K562 (cell line): Measurements from ENCODE around the gene CSTF1. TPM values are rescaled to one million over a fixed set of nuclear protein-coding genes. Genes with fewer than 3 reads are reported as not detected.

ENCODE experiments used
- ADNP ChIP-seq: fragments of 200-800 bp; sonication (Bioruptor generic); IDR thresholded peaks from 2 replicates; pipeline ENCODE4 v1.6.1; 2016; ENCODE audit warnings: missing genetic modification characterization, missing compliant biosample characterization
- ATF4 ChIP-seq: fragments of 450-650 bp; formaldehyde crosslinking; IDR thresholded peaks from 2 replicates; pipeline ENCODE4 v1.4.0; 2022; ENCODE audit warnings: mild to moderate bottlenecking, moderate library complexity
- BCOR ChIP-seq: fragments of 450-650 bp; IDR thresholded peaks from 2 replicates; pipeline ENCODE4 v1.6.1; 2016
- CUX1 ChIP-seq: fragments of 200-800 bp; sonication (Bioruptor generic); IDR thresholded peaks from 2 replicates; pipeline ENCODE4 v1.6.1; 2016; ENCODE audit warnings: missing genetic modification characterization, missing compliant biosample characterization
- ERF ChIP-seq: fragments of 450-650 bp; formaldehyde crosslinking; IDR thresholded peaks from 2 replicates; pipeline ENCODE4 v1.4.0; 2020; ENCODE audit warnings: mild to moderate bottlenecking, mixed read lengths
- FOXJ2 ChIP-seq: fragments of 200-800 bp; sonication (Bioruptor generic); IDR thresholded peaks from 2 replicates; pipeline ENCODE4 v1.6.1; 2016; ENCODE audit warnings: missing genetic modification characterization, missing compliant biosample characterization
- MIER1 ChIP-seq: fragments of 450-650 bp; IDR thresholded peaks from 2 replicates; pipeline ENCODE4 v1.6.1; 2016; ENCODE audit warnings: antibody characterized with exemption, mild to moderate bottlenecking, low read depth
- NFE2 ChIP-seq: IDR thresholded peaks from 2 replicates; pipeline ENCODE4 v1.6.1; 2014; ENCODE audit warnings: antibody characterized with exemption, low read depth
- NFXL1 ChIP-seq: fragments of 450-650 bp; formaldehyde crosslinking; IDR thresholded peaks from 2 replicates; pipeline ENCODE4 v1.4.0; 2021; ENCODE audit warnings: mild to moderate bottlenecking
- NRF1 ChIP-seq, 2 experiments: fragments of 450-650 bp; IDR thresholded peaks in 1 of 2; conservative IDR thresholded peaks in 1 of 2; 2 replicates each; pipeline ENCODE4 v1.6.1; 2014; ENCODE audit warnings: mild to moderate bottlenecking in 2 of 2
- PHF20 ChIP-seq: fragments of 450-650 bp; IDR thresholded peaks from 2 replicates; pipeline ENCODE4 v1.6.1; 2018; ENCODE audit not compliant: partially characterized antibody
- SRF ChIP-seq, 2 experiments: fragments of 250-450, 450-650 bp in 1 of 2; sonication (Bioruptor Pico) in 1 of 2; sonication (generic) in 1 of 2; formaldehyde crosslinking; IDR thresholded peaks; 2 replicates each; pipeline versions ENCODE4 v1.5.0 to v1.5.1; 2020 to 2022; ENCODE audit warnings: mild to moderate bottlenecking in 1 of 2, missing genetic modification reagents in 1 of 2
- STAT5A ChIP-seq: IDR thresholded peaks from 2 replicates; pipeline ENCODE4 v1.6.1; 2012; ENCODE audit warnings: low read length, inconsistent platforms, borderline replicate concordance
- ZBTB11 ChIP-seq, 3 experiments: fragments of 200-800 bp in 1 of 3; fragments of 250-450 bp in 1 of 3; fragments of 450-650 bp in 1 of 3; sonication (Bioruptor Pico) in 1 of 3; sonication (Bioruptor generic) in 1 of 3; formaldehyde crosslinking in 1 of 3; IDR thresholded peaks; 2 replicates each; pipeline versions ENCODE4 v1.6.1 to v1.8.0; 2016 to 2022; ENCODE audit warnings: mild to moderate bottlenecking in 2 of 3, missing genetic modification characterization in 2 of 3, missing compliant biosample characterization in 1 of 3, moderate library complexity in 1 of 3
- ZNF696 ChIP-seq: fragments of 250-450 bp; sonication (Bioruptor Pico); conservative IDR thresholded peaks from 2 replicates; pipeline ENCODE4 v1.4.0; 2020; ENCODE audit warnings: mild to moderate bottlenecking, moderate library complexity
- ZNF717 ChIP-seq: fragments of 250-450 bp; sonication (Bioruptor Pico); IDR thresholded peaks from 2 replicates; pipeline ENCODE4 v1.5.0; 2021
- polyA plus RNA-seq, 8 experiments: library from polyadenylated mRNA; depleted of rRNA in 4 of 8; stranded (reverse) in 5 of 8; unstranded in 3 of 8; fragments of >200 nt; fragmentation: Nextera tagmentation in 2 of 8; fragmentation: Illumina TruSeq in 1 of 8; extraction: Ambion mirVana in 2 of 8; extraction: Trizol in 1 of 8; gene quantifications; 2 replicates each; pipeline versions ENCODE4 v1.2.1 to v1.2.3, GENCODE V29; 2011 to 2014; ENCODE audit warnings: inconsistent platforms in 1 of 8, missing spikeins in 1 of 8
- total RNA-seq, 7 experiments: library from RNA; depleted of rRNA in 6 of 7; stranded (reverse); fragments of >200 nt in 6 of 7; fragmentation: Illumina TruSeq in 2 of 7; extraction: Trizol in 2 of 7; gene quantifications; 2 replicates each; pipeline versions ENCODE4 v1.2.1 to v1.2.3, GENCODE V29; 2011 to 2021; ENCODE audit warnings: low replicate concordance in 1 of 7

CSTF1 gene
- total and polyA plus RNA-seq, 9 of the 15 experiments (the other 6 are each of a cell fraction or from before 2014, with no cell fraction given): 30.8 to 110 (median 53.4) TPM

- TF ChIP-seq CUX1 (CRISPR knock-in tag): no peak
- TF ChIP-seq STAT5A: 0 out of 2 replicates have a peak, but pooled peaks have one; percentile 10
- peak; percentile 65; the same call in 1 of the 2 replicates for TF ChIP-seq ADNP (tag)
- no peak for TF ChIP-seq ATF4 (CRISPR knock-in tag)
- TF ChIP-seq ZNF696 (CRISPR knock-in tag): no peak
- no peak for TF ChIP-seq NRF1 (conservative IDR thresholded peaks at IDR 0.05 in 1 of 2, IDR thresholded peaks at IDR 0.05 in 1 of 2)
- no peak for TF ChIP-seq ERF (CRISPR knock-in tag)
- TF ChIP-seq SRF (CRISPR knock-in tag; IDR thresholded peaks at IDR 0.05): no peak
- no peak for TF ChIP-seq NFXL1 (CRISPR knock-in tag)
- peak; percentile 84 for TF ChIP-seq BCOR
- TF ChIP-seq MIER1: no peak
- no peak for TF ChIP-seq FOXJ2 (tag)
- no peak for TF ChIP-seq ZNF717 (CRISPR knock-in tag)
- TF ChIP-seq NFE2: no peak
- TF ChIP-seq PHF20: no peak
- no peak for TF ChIP-seq ZBTB11 (CRISPR knock-in tag; IDR thresholded peaks at IDR 0.05)
Observed at GRCh38 chr20:56430957-56431356, 38.5 kb downstream of the CSTF1 start (continued).
